H9 (cell line): ENCODE data around the gene WDR87. TPM values are rescaled to one million over a fixed set of nuclear protein-coding genes. Genes with fewer than 3 reads are reported as not detected.

Source experiments
- DNase-seq: peaks from one replicate; pipeline ENCODE4 v3.0.0-alpha.2; 2017
- H2AFZ ChIP-seq: one replicate; pipeline ENCODE4 v1.6.1; 2013; ENCODE audit warnings: mild to moderate bottlenecking, low read length, control low read depth, moderate library complexity
- H2AK5ac ChIP-seq: 2 replicates; pipeline ENCODE4 v1.6.1; 2013; ENCODE audit warnings: low read length, control low read depth, mixed read lengths; ENCODE audit not compliant: insufficient read length
- H2BK120ac ChIP-seq: one replicate; pipeline ENCODE4 v1.6.1; 2013; ENCODE audit warnings: low read depth, mild to moderate bottlenecking, low read length, control low read depth, inconsistent platforms; ENCODE audit not compliant: poor library complexity, severe bottlenecking
- H2BK12ac ChIP-seq: 2 replicates; pipeline ENCODE4 v1.6.1; 2013; ENCODE audit warnings: low read length, control low read depth, mixed read lengths, low read depth; ENCODE audit not compliant: insufficient read length
- H2BK15ac ChIP-seq: 2 replicates; pipeline ENCODE4 v1.6.1; 2013; ENCODE audit warnings: low read depth, low read length, control low read depth
- H2BK20ac ChIP-seq: one replicate; pipeline ENCODE4 v1.6.1; 2013; ENCODE audit warnings: low read depth, mild to moderate bottlenecking, low read length, control low read depth, inconsistent platforms; ENCODE audit not compliant: poor library complexity, severe bottlenecking
- H2BK5ac ChIP-seq: 2 replicates; pipeline ENCODE4 v1.6.1; 2013; ENCODE audit warnings: low read length, control low read depth, mixed read lengths; ENCODE audit not compliant: insufficient read length
- H3K14ac ChIP-seq: 2 replicates; pipeline ENCODE4 v1.6.1; 2013; ENCODE audit warnings: low read length, control low read depth; ENCODE audit not compliant: insufficient read depth
- H3K18ac ChIP-seq: 2 replicates; pipeline ENCODE4 v1.6.1; 2013; ENCODE audit warnings: low read depth, mild to moderate bottlenecking, mixed read lengths, low read length, control low read depth; ENCODE audit not compliant: insufficient read length
- H3K23ac ChIP-seq: 2 replicates; pipeline ENCODE4 v1.6.1; 2013; ENCODE audit warnings: low read length, control low read depth, mixed read lengths, low read depth; ENCODE audit not compliant: insufficient read length
- H3K23me2 ChIP-seq: 2 replicates; pipeline ENCODE4 v1.6.1; 2013; ENCODE audit warnings: low read depth, mild to moderate bottlenecking, mixed read lengths, low read length, control low read depth; ENCODE audit not compliant: insufficient read length, poor library complexity, severe bottlenecking
- H3K27ac ChIP-seq: 2 replicates; pipeline ENCODE4 v1.5.1; 2013; ENCODE audit warnings: low read length, control low read depth, mixed read lengths, low read depth; ENCODE audit not compliant: insufficient read length
- H3K27me3 ChIP-seq: 2 replicates; pipeline ENCODE4 v1.6.1; 2013; ENCODE audit warnings: low read length, control low read depth, inconsistent platforms; ENCODE audit not compliant: insufficient read depth
- H3K4ac ChIP-seq: 2 replicates; pipeline ENCODE4 v1.6.1; 2013; ENCODE audit warnings: low read depth, mild to moderate bottlenecking, control low read depth, inconsistent platforms, low read length, moderate library complexity
- H3K4me1 ChIP-seq: 2 replicates; pipeline ENCODE4 v1.6.1; 2013; ENCODE audit warnings: low read length, control low read depth, inconsistent platforms; ENCODE audit not compliant: insufficient read depth
- H3K4me2 ChIP-seq: 2 replicates; pipeline ENCODE4 v1.6.1; 2013; ENCODE audit warnings: low read length, control low read depth, mixed read lengths; ENCODE audit not compliant: insufficient read length, insufficient read depth
- H3K56ac ChIP-seq: 2 replicates; pipeline ENCODE4 v1.6.1; 2013; ENCODE audit warnings: low read depth, mild to moderate bottlenecking, mixed read lengths, low read length, control low read depth; ENCODE audit not compliant: insufficient read length
- H3K79me1 ChIP-seq: 2 replicates; pipeline ENCODE4 v1.6.1; 2013; ENCODE audit warnings: low read depth, mild to moderate bottlenecking, moderate library complexity, low read length, control low read depth, inconsistent platforms; ENCODE audit not compliant: insufficient read depth, poor library complexity, severe bottlenecking
- H3K79me2 ChIP-seq: 2 replicates; pipeline ENCODE4 v1.6.1; 2013; ENCODE audit warnings: low read length, control low read depth, inconsistent platforms; ENCODE audit not compliant: insufficient read depth
- H3K9ac ChIP-seq: 2 replicates; pipeline ENCODE4 v1.6.1; 2013; ENCODE audit warnings: low read length, control low read depth, mixed read lengths; ENCODE audit not compliant: insufficient read length; ENCODE audit errors: extremely low read depth
- H3K9me3 ChIP-seq: one replicate; pipeline ENCODE4 v1.6.1; 2013; ENCODE audit warnings: low read depth, low read length, inconsistent platforms; ENCODE audit not compliant: control insufficient read depth
- H3T11ph ChIP-seq: one replicate; pipeline ENCODE4 v1.6.1; 2013; ENCODE audit warnings: mild to moderate bottlenecking, low read length, control low read depth, inconsistent platforms
- H4K20me1 ChIP-seq: one replicate; pipeline ENCODE4 v1.6.1; 2013; ENCODE audit not compliant: control insufficient read depth, insufficient read length, insufficient read depth
- H4K5ac ChIP-seq: 2 replicates; pipeline ENCODE4 v1.6.1; 2013; ENCODE audit warnings: low read depth, mild to moderate bottlenecking, mixed read lengths, low read length, control low read depth; ENCODE audit not compliant: insufficient read length
- H4K8ac ChIP-seq: replicated peaks from 2 replicates; pipeline ENCODE4 v1.6.1; 2013; ENCODE audit warnings: low read length, control low read depth, mixed read lengths, low read depth; ENCODE audit not compliant: insufficient read length
- H4K91ac ChIP-seq: 2 replicates; pipeline ENCODE4 v1.6.1; 2013; ENCODE audit warnings: low read depth, mild to moderate bottlenecking, moderate library complexity, mixed read lengths, low read length, control low read depth; ENCODE audit not compliant: insufficient read length
- H3K27ac Mint-ChIP-seq, 3 experiments: 2 replicates in 2 of 3; 3 replicates in 1 of 3; pipeline ENCODE4 v1.8.0; 2020 to 2021; ENCODE audit warnings: mixed read lengths in 3 of 3, mild to moderate bottlenecking in 1 of 3, moderate library complexity in 1 of 3
- H3K27me3 Mint-ChIP-seq: 2 replicates; pipeline ENCODE4 v1.8.0; 2021; ENCODE audit warnings: low read depth, mild to moderate bottlenecking, moderate library complexity, mixed read lengths
- H3K36me3 Mint-ChIP-seq, 3 experiments: 2 replicates in 2 of 3; 3 replicates in 1 of 3; pipeline ENCODE4 v1.8.0; 2020 to 2021; ENCODE audit warnings: low read depth in 3 of 3, mixed read lengths in 3 of 3; ENCODE audit not compliant: insufficient read depth in 1 of 3
- H3K4me1 Mint-ChIP-seq, 2 experiments: 2 replicates each; pipeline ENCODE4 v1.8.0; 2020; ENCODE audit warnings: mixed read lengths in 2 of 2
- H3K4me3 Mint-ChIP-seq, 2 experiments: 2 replicates in 1 of 2; 3 replicates in 1 of 2; pipeline ENCODE4 v1.8.0; 2020 to 2021; ENCODE audit warnings: mild to moderate bottlenecking in 2 of 2, mixed read lengths in 2 of 2, moderate library complexity in 1 of 2
- H3K9me3 Mint-ChIP-seq, 2 experiments: 2 replicates in 1 of 2; 3 replicates in 1 of 2; pipeline ENCODE4 v1.8.0; 2020; ENCODE audit warnings: mild to moderate bottlenecking in 2 of 2, mixed read lengths in 2 of 2, moderate library complexity in 1 of 2
- CTCF ChIP-seq: fragments of 200-600 bp; sonication (generic); conservative IDR thresholded peaks from 3 replicates; pipeline ENCODE4 v1.8.0; 2021; ENCODE audit warnings: antibody characterized with exemption, mild to moderate bottlenecking
- WGBS: extraction: QIAGEN DNeasy Blood & Tissue Kit; methylation state at CpG from one replicate; pipeline ENCODE4 v1.1.7; 2013; ENCODE audit warnings: missing lambda C conversion rate, low lambda C conversion rate, mixed read lengths; ENCODE audit not compliant: insufficient read length; ENCODE audit errors: extremely low coverage; 5-methylcytosine and 5-hydroxymethylcytosine counted together
- total RNA-seq: library from RNA; stranded (reverse); gene quantifications from 2 replicates; pipeline ENCODE4 v1.2.1, GENCODE V29; 2021

The WDR87 gene
- total RNA-seq, 1 experiment from 2014 or later = not detected

- Histone ChIP-seq H3K4me2 (no peak overlapping the region), H2AK5ac (no peak overlapping the region), H3T11ph (no peak overlapping the region), H3K9ac (no peak overlapping the region), H3K14ac (no peak overlapping the region), H3K56ac (no peak overlapping the region), H3K18ac (no peak overlapping the region), H3K9me3 (no peaks in the 10 kb centered on the region), H3K27ac (no peak overlapping the region), H3K23ac (no peak overlapping the region), H3K79me2 (peaks cover 2% of the 10 kb centered on the region; the same call in 1 of the 2 replicates), H4K91ac (no peak overlapping the region), H2BK15ac (no peak overlapping the region), H3K79me1 (no peaks in the 10 kb centered on the region), H3K4me1 (no peaks in the 10 kb centered on the region), H4K8ac (no peak overlapping the region), H3K4ac (no peak overlapping the region), H2BK120ac (no peak overlapping the region), H2AFZ (no peak overlapping the region), H3K23me2 (peaks cover 6% of the 10 kb centered on the region), H4K5ac (no peak overlapping the region), H2BK20ac (no peak overlapping the region), H2BK5ac (no peak overlapping the region), H3K27me3 (no peaks in the 10 kb centered on the region), H4K20me1 (no peaks in the 10 kb centered on the region), H2BK12ac (no peak overlapping the region)
- no CpG with 5 or more reads among the region's 6 CpGs for WGBS
- Mint-ChIP-seq H3K36me3 (no peaks in the 10 kb centered on the region; a peak in 2 of 7 replicates), H3K27ac (no peak overlapping the region), H3K27me3 (no peaks in the 10 kb centered on the region), H3K9me3 (no peaks in the 10 kb centered on the region), H3K4me3 (no peak overlapping the region), H3K4me1 (peaks cover 11 to 16% of the 10 kb centered on the region in 2 experiments)
- TF ChIP-seq CTCF = no peak
- no peak for DNase-seq
Observed at GRCh38 chr19:37946132-37946531, 39.7 kb upstream of the WDR87 start.
